BE2C (cell line): ENCODE data around the gene CBLB.
A peak's percentile ranks its signal among the peaks of the same experiment; 100 is the strongest.

Experiments
- DNase-seq: peaks from one replicate; pipeline ENCODE4 v3.0.0-alpha.2; 2020
- H3K27me3 ChIP-seq: fragments of 250-450 bp; sonication (Bioruptor Pico); 2 replicates; pipeline ENCODE4 v1.5.1; 2020; ENCODE audit warnings: mild to moderate bottlenecking
- H3K36me3 ChIP-seq: fragments of 250-450 bp; sonication (Bioruptor Pico); 2 replicates; pipeline ENCODE4 v1.5.1; 2020; ENCODE audit warnings: mild to moderate bottlenecking
- H3K4me1 ChIP-seq: fragments of 250-450 bp; sonication (Bioruptor Pico); 2 replicates; pipeline ENCODE4 v1.5.1; 2020
- H3K4me3 ChIP-seq: 2 replicates; pipeline ENCODE4 v1.5.1; 2011; ENCODE audit warnings: low read depth, low read length
- H3K9me3 ChIP-seq: fragments of 250-450 bp; sonication (Bioruptor Pico); 2 replicates; pipeline ENCODE4 v1.5.1; 2020
- CTCF ChIP-seq: IDR thresholded peaks from 2 replicates; pipeline ENCODE4 v1.5.1; 2012; ENCODE audit warnings: mild to moderate bottlenecking, low read depth, low read length

CBLB gene

DNA sequence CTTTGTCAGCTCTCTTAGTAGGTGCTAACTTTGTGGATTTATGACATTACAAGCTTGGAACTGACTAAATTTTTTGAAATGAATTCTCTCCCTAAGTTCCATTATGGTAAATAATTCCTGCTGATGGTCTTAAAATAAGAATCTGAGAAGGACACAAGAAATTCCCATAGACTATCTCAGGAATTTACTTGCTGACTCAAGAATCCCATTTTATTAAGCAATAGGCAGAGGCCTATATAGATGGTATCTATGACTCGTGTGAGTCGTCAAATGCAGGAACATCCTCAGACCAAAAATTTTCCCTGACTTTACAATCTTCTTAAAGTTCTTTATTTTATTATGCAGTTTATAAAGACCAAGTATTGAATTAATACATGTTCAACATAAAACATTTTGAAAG lies 30.7 kb upstream of the CBLB start:
- H3K9me3 ChIP-seq, result no peaks in the 10 kb centered on the region
- H3K36me3 ChIP-seq, result no peaks in the 10 kb centered on the region
- H3K27me3 ChIP-seq, result no peaks in the 10 kb centered on the region
- no peak for TF ChIP-seq CTCF
- H3K4me1 ChIP-seq, result no peaks in the 10 kb centered on the region
- no peak for DNase-seq
- no peak overlapping the region for H3K4me3 ChIP-seq

DNA sequence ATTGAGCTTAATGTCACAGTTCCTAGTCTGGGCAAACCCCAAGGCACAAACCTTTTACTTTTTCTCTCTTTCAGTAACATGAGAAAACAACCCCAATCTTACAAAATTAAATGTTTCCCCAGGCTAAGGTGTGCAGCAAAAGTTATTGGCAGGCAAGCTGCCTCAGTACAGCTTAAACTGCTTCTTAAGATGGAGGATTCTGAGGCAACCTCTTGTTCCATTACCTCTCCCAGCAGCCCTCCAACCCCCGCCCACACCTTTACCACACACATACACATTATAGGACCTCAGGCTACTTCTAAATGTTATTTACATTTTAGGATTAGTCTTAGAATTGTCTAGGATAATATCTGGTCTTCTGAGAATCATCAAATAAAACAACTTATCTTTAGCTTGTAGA lies 22.3 kb upstream of the CBLB start:
- Histone ChIP-seq H3K4me1 (peaks cover 9% of the 10 kb centered on the region), H3K36me3 (no peaks in the 10 kb centered on the region; the same call in 1 of the 2 replicates), H3K27me3 (no peaks in the 10 kb centered on the region), H3K4me3 (no peak overlapping the region), H3K9me3 (no peaks in the 10 kb centered on the region)
- DNase-seq, result no peak
- TF ChIP-seq CTCF, result no peak

- H3K27me3 ChIP-seq, result no peaks in the 10 kb centered on the region
- no peaks in the 10 kb centered on the region for H3K9me3 ChIP-seq
- no peak overlapping the region for H3K4me3 ChIP-seq
- H3K36me3 ChIP-seq, result no peaks in the 10 kb centered on the region; the same call in 1 of the 2 replicates
- TF ChIP-seq CTCF, result no peak
- peaks cover 18% of the 10 kb centered on the region for H3K4me1 ChIP-seq
- DNase-seq, result no peak
Measured at GRCh38 chr3:105888621-105889579, 20.1 kb upstream of the CBLB start.

DNA sequence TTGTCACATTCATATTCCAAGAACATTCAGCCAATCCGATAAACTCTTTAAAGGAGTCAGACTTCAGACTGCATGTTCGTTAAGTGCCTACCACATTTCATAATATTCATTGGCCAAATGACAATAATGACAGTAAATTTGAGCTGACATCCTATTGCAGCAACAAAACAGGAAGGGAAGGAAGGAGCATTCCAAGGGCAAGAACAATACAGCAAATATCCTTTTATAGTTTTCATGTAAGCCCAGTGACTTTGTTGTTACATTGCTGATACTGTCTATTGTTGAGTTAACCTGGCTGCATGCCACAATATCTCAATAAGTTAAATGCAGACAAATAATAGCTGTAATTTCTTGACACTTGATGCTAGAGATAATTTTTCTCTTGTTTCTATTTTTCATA lies 16.4 kb upstream of the CBLB start:
- H3K9me3 ChIP-seq, result no peaks in the 10 kb centered on the region
- peaks cover 16% of the 10 kb centered on the region for H3K4me1 ChIP-seq
- no peaks in the 10 kb centered on the region; the same call in 1 of the 2 replicates for H3K36me3 ChIP-seq
- TF ChIP-seq CTCF, result no peak
- DNase-seq, result no peak
- no peak overlapping the region for H3K4me3 ChIP-seq
- no peaks in the 10 kb centered on the region for H3K27me3 ChIP-seq

DNA sequence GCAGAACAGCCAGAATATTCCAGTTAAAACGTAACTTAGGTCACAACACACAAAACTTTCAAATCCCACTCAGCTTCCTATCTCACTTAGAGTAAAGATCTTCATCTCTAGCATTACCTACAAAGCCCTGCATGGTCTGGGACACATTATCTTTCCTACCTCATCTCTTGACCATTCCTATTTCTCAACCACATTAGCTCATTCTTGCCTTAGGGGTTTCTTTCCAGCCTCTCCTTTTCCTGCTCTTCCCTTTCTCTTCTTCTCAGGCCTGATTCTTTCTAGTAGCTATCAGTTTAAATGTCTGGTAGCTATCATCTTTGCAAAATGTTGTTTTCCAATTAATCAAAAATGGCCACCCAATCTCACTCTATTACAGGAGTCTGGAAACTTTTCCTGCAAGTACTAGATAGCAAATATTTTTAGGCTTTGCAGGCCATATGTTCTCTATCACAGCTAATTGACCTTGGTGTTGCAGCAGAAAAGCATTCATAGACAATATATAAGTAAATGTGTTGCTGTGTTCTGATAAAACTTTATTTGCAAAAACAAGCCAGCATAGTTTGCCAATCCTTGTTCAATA lies 15.1 kb upstream of the CBLB start:
- DNase-seq, result peak; percentile 36
- Histone ChIP-seq H3K36me3 (no peaks in the 10 kb centered on the region), H3K27me3 (no peaks in the 10 kb centered on the region), H3K4me1 (peaks cover 9% of the 10 kb centered on the region; the same call in 1 of the 2 replicates), H3K4me3 (peak overlapping the region; percentile 23), H3K9me3 (no peaks in the 10 kb centered on the region)
- TF ChIP-seq CTCF, result no peak
